ENCODE measurements around the gene TMEM272.

DNA sequence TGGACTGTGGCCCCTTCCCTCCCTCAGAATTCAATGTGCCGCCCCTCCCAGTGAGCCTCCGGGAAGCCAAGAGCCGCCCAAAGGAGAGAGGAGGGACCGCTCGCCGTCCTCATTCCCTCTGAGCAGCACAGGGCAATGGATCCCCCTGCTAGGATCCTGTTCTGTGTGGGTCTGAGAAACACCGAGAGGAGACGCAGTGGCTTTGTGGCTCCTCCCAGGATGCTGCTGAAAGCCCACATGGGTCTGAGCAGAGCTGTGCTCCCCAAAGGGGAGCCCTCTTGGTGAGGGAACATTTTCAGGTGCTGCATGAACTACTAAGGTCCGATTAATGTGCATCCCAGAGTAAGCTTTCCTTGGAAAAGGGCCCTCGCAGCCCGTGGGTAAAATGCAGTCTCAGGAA is 71.5 kb downstream of the TMEM272 start:
- TF ChIP-seq SIN3A (IDR thresholded peaks at IDR 0.05; ENCODE audit: borderline replicate concordance, insufficient read depth, low read depth, low read length) = no peak
- no peak for TF ChIP-seq TCF7L2 (IDR thresholded peaks at IDR 0.05; ENCODE audit: low read depth, low read length)
- TF ChIP-seq, protein P1, sequence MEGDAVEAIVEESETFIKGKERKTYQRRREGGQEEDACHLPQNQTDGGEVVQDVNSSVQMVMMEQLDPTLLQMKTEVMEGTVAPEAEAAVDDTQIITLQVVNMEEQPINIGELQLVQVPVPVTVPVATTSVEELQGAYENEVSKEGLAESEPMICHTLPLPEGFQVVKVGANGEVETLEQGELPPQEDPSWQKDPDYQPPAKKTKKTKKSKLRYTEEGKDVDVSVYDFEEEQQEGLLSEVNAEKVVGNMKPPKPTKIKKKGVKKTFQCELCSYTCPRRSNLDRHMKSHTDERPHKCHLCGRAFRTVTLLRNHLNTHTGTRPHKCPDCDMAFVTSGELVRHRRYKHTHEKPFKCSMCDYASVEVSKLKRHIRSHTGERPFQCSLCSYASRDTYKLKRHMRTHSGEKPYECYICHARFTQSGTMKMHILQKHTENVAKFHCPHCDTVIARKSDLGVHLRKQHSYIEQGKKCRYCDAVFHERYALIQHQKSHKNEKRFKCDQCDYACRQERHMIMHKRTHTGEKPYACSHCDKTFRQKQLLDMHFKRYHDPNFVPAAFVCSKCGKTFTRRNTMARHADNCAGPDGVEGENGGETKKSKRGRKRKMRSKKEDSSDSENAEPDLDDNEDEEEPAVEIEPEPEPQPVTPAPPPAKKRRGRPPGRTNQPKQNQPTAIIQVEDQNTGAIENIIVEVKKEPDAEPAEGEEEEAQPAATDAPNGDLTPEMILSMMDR (IDR thresholded peaks at IDR 0.05) = no peak
- no peak for TF ChIP-seq POLR2AphosphoS5 (IDR thresholded peaks at IDR 0.05; ENCODE audit: low read depth, low read length)

Data from Panc1 (cell line).